ENCODE data around the gene KAZALD1.
A peak's percentile ranks its signal among the peaks of the same experiment; 100 is the strongest.

Gene KAZALD1

DNA sequence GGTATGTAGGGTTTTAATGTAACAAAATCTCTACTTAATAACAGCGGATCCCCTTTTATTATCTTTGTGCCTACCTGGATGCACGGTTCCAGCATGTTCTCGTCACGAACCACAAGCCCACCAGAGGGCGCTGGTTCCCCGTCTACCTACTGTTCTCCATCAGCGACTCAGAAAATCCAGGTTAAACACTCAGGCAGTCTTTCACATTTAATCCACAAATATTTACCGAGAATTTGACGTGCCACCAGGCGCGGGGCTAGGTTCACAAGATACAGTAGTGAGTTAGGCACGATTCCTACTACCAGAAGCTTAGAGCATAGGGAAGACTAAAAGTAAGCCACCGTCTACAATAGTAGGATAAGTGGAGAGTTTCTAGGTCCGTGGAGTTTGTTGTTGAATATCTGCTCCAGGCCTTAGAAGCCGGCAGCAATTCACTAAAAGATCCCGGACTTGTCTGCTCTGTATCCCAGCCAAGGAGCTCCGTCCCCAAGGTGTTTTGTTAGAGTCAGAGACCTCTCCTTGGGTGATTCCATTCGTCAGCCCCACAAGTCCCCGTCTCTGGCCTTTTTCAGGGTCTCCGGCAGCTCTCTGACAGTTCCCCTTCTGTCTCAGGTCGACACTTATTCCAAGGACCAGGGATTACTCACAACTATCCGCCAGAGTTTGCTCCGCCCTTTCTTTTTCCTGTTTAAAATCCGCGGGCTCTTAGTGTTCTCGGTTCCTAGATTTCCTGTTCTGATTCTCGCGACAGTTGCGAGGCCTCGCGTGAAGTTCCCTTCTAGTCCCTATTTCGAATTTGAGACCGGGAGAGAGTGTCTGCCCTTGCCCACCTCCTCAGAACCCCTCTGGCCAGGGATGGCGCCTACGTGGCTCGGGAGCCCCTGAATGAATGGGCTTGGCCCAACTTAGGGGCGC is 1.5 kb upstream of the KAZALD1 start:
- Histone ChIP-seq H3K27ac (ENCODE audit: extremely low read depth, low read depth, low read length) (peak overlapping the region; percentile 97), H3K4me1 (ENCODE audit: control insufficient read depth, insufficient read depth, low read length) (peaks cover 18% of the 10 kb centered on the region), H3K4me3 (ENCODE audit: low read depth, low read length) (peak overlapping the region; percentile 91), H3K36me3 (ENCODE audit: control insufficient read depth in 2 of 2, insufficient read depth in 1 of 2, low read length in 2 of 2) (peaks cover 12 to 13% of the 10 kb centered on the region in 2 experiments; a peak in 2 of 3 replicates), H3K9me3 (ENCODE audit: control insufficient read depth, insufficient read depth, low read depth, low read length) (no peaks in the 10 kb centered on the region)
- POLR2A ChIA-PET, result interaction anchor here (0.7 to 2.3 kb wide), 13 partner anchors 9 to 82 kb away, joined by 3 to 32 read pairs (median 6); partner anchors contain the start of genes LZTS2, PDZD7 and SFXN3
- CTCF ChIA-PET, result interaction anchor here (0.6 to 5.8 kb wide), 29 partner anchors 8 to 524 kb away, joined by 3 to 112 read pairs (median 5); partner anchors contain the start of genes PDZD7 and SFXN3
- TF ChIP-seq ZNF777 (tag by site-specific recombination; IDR thresholded peaks at IDR 0.05; ENCODE audit: borderline replicate concordance) (no peak), ZNF561 (tag by site-specific recombination; IDR thresholded peaks at IDR 0.05; ENCODE audit: borderline replicate concordance) (0 out of 2 replicates have a peak, but pooled peaks have one; percentile 27), BCL6B (tag by site-specific recombination; IDR thresholded peaks at IDR 0.05) (peak; percentile 73; the same call in 1 of the 2 replicates), ZFP37 (tag by site-specific recombination; IDR thresholded peaks at IDR 0.05) (peak; percentile 81), ZNF558 (tag by site-specific recombination; IDR thresholded peaks at IDR 0.05) (no peak), OSR2 (tag by site-specific recombination; IDR thresholded peaks at IDR 0.05) (no peak), ZNF24 (tag by site-specific recombination; IDR thresholded peaks at IDR 0.05) (peak; percentile 18; the same call in 1 of the 2 replicates), GLIS1 (tag by site-specific recombination; IDR thresholded peaks at IDR 0.05) (no peak), REPIN1 (tag by site-specific recombination; IDR thresholded peaks at IDR 0.05; ENCODE audit: low read depth) (0 out of 2 replicates have a peak, but pooled peaks have one; percentile 15), ZBTB17 (tag by site-specific recombination; IDR thresholded peaks at IDR 0.05) (peak; percentile 42; the same call in 1 of the 2 replicates), ZNF133 (tag by site-specific recombination; IDR thresholded peaks at IDR 0.05) (no peak), ZNF426 (tag by site-specific recombination; IDR thresholded peaks at IDR 0.05) (no peak), SALL2 (tag by site-specific recombination; IDR thresholded peaks at IDR 0.05; ENCODE audit: borderline replicate concordance) (no peak), KLF7 (tag by site-specific recombination; IDR thresholded peaks at IDR 0.05; ENCODE audit: borderline replicate concordance) (no peak), ZNF629 (tag by site-specific recombination; IDR thresholded peaks at IDR 0.05) (peak; percentile 46; the same call in 1 of the 2 replicates), YY1 (tag by site-specific recombination; IDR thresholded peaks at IDR 0.05) (no peak), ZNF114 (tag by site-specific recombination; IDR thresholded peaks at IDR 0.05) (no peak), ZSCAN30 (tag by site-specific recombination; IDR thresholded peaks at IDR 0.05) (peak; percentile 36; the same call in 1 of the 2 replicates), ZNF501 (tag by site-specific recombination; IDR thresholded peaks at IDR 0.05) (peak; percentile 50; the same call in 1 of the 2 replicates), ZNF16 (tag by site-specific recombination; IDR thresholded peaks at IDR 0.05; ENCODE audit: low read depth) (no peak), ZNF394 (tag by site-specific recombination; IDR thresholded peaks at IDR 0.05; ENCODE audit: borderline replicate concordance) (no peak; the same call in 1 of the 2 replicates), ZNF37A (tag by site-specific recombination; IDR thresholded peaks at IDR 0.05) (no peak), ZNF138 (tag by site-specific recombination; IDR thresholded peaks at IDR 0.05; ENCODE audit: borderline replicate concordance) (no peak), RBAK (tag by site-specific recombination; IDR thresholded peaks at IDR 0.05) (no peak)
- TF ChIP-seq, protein P1, sequence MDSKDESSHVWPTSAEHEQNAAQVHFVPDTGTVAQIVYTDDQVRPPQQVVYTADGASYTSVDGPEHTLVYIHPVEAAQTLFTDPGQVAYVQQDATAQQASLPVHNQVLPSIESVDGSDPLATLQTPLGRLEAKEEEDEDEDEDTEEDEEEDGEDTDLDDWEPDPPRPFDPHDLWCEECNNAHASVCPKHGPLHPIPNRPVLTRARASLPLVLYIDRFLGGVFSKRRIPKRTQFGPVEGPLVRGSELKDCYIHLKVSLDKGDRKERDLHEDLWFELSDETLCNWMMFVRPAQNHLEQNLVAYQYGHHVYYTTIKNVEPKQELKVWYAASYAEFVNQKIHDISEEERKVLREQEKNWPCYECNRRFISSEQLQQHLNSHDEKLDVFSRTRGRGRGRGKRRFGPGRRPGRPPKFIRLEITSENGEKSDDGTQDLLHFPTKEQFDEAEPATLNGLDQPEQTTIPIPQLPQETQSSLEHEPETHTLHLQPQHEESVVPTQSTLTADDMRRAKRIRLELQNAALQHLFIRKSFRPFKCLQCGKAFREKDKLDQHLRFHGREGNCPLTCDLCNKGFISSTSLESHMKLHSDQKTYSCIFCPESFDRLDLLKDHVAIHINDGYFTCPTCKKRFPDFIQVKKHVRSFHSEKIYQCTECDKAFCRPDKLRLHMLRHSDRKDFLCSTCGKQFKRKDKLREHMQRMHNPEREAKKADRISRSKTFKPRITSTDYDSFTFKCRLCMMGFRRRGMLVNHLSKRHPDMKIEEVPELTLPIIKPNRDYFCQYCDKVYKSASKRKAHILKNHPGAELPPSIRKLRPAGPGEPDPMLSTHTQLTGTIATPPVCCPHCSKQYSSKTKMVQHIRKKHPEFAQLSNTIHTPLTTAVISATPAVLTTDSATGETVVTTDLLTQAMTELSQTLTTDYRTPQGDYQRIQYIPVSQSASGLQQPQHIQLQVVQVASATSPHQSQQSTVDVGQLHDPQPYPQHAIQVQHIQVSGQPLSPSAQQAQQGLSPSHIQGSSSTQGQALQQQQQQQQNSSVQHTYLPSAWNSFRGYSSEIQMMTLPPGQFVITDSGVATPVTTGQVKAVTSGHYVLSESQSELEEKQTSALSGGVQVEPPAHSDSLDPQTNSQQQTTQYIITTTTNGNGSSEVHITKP (tag by site-specific recombination; IDR thresholded peaks at IDR 0.05), result no peak
- TF ChIP-seq, protein P2, sequence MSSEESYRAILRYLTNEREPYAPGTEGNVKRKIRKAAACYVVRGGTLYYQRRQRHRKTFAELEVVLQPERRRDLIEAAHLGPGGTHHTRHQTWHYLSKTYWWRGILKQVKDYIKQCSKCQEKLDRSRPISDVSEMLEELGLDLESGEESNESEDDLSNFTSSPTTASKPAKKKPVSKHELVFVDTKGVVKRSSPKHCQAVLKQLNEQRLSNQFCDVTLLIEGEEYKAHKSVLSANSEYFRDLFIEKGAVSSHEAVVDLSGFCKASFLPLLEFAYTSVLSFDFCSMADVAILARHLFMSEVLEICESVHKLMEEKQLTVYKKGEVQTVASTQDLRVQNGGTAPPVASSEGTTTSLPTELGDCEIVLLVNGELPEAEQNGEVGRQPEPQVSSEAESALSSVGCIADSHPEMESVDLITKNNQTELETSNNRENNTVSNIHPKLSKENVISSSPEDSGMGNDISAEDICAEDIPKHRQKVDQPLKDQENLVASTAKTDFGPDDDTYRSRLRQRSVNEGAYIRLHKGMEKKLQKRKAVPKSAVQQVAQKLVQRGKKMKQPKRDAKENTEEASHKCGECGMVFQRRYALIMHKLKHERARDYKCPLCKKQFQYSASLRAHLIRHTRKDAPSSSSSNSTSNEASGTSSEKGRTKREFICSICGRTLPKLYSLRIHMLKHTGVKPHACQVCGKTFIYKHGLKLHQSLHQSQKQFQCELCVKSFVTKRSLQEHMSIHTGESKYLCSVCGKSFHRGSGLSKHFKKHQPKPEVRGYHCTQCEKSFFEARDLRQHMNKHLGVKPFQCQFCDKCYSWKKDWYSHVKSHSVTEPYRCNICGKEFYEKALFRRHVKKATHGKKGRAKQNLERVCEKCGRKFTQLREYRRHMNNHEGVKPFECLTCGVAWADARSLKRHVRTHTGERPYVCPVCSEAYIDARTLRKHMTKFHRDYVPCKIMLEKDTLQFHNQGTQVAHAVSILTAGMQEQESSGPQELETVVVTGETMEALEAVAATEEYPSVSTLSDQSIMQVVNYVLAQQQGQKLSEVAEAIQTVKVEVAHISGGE (tag by site-specific recombination; conservative IDR thresholded peaks at IDR 0.05; ENCODE audit: low read depth), result 0 out of 2 replicates have a peak, but pooled peaks have one; percentile 24
- TF ChIP-seq, protein P3, sequence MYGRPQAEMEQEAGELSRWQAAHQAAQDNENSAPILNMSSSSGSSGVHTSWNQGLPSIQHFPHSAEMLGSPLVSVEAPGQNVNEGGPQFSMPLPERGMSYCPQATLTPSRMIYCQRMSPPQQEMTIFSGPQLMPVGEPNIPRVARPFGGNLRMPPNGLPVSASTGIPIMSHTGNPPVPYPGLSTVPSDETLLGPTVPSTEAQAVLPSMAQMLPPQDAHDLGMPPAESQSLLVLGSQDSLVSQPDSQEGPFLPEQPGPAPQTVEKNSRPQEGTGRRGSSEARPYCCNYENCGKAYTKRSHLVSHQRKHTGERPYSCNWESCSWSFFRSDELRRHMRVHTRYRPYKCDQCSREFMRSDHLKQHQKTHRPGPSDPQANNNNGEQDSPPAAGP (tag by site-specific recombination; IDR thresholded peaks at IDR 0.05), result 0 out of 2 replicates have a peak, but pooled peaks have one; percentile 32

Data from HEK293 (cell line).